Stimulated activated effector memory CD8-positive, alpha-beta T cell treated with anti-CD3 and anti-CD28 coated beads, Interleukin-12 subunit alpha, Interleukin-12 subunit beta, amount 100 ng/mL, for 72 hours (primary cell): ENCODE results near the gene ALOXE3.
A peak's percentile ranks its signal among the peaks of the same experiment; 100 is the strongest.

Experiments used
- ATAC-seq: fragments of 150-1000 bp; cut with Tn5 transposase; 2 replicates; pipeline ENCODE4 v1.10.0; 2021
- DNase-seq, 2 donors: peaks; one replicate each; pipeline ENCODE4 v3.0.0; 2021 to 2022; ENCODE audit warnings: low spot score in 2 of 2
- H3K27ac Mint-ChIP-seq: one replicate; pipeline ENCODE4 v1.8.0; 2022; ENCODE audit warnings: mild to moderate bottlenecking, mixed read lengths
- H3K36me3 Mint-ChIP-seq: one replicate; pipeline ENCODE4 v1.8.0; 2022; ENCODE audit warnings: mild to moderate bottlenecking, mixed read lengths
- H3K4me1 Mint-ChIP-seq: one replicate; pipeline ENCODE4 v1.8.0; 2022; ENCODE audit warnings: mixed read lengths
- H3K4me3 Mint-ChIP-seq: one replicate; pipeline ENCODE4 v1.8.0; 2022; ENCODE audit warnings: mild to moderate bottlenecking, mixed read lengths
- H3K9me3 Mint-ChIP-seq: one replicate; pipeline ENCODE4 v1.8.0; 2022; ENCODE audit warnings: mixed read lengths

The ALOXE3 gene

GRCh38 chr17:8158267-8159031 is 40.1 kb upstream of the ALOXE3 start:
- DNase-seq (peak; percentile 87 to 95), ATAC-seq (peak; percentile 6)
- H3K4me3 Mint-ChIP-seq: peak overlapping the region; percentile 81
- no peaks in the 10 kb centered on the region for H3K9me3 Mint-ChIP-seq
- peak overlapping the region; percentile 88 for H3K27ac Mint-ChIP-seq
- H3K4me1 Mint-ChIP-seq: peaks cover 43% of the 10 kb centered on the region
- H3K36me3 Mint-ChIP-seq: peaks cover 52% of the 10 kb centered on the region

GRCh38 chr17:8156246-8156992 is 38.1 kb upstream of the ALOXE3 start:
- no peak overlapping the region for H3K4me3 Mint-ChIP-seq
- no peaks in the 10 kb centered on the region for H3K9me3 Mint-ChIP-seq
- no peak overlapping the region for H3K27ac Mint-ChIP-seq
- peaks cover 38% of the 10 kb centered on the region for H3K4me1 Mint-ChIP-seq
- ATAC-seq: peak; percentile 85
- peak; percentile 98 to 100 for DNase-seq
- peaks cover 37% of the 10 kb centered on the region for H3K36me3 Mint-ChIP-seq

GRCh38 chr17:8155996-8156245 is 37.6 kb upstream of the ALOXE3 start:
- Mint-ChIP-seq H3K4me3 (no peak overlapping the region), H3K4me1 (peaks cover 35% of the 10 kb centered on the region), H3K9me3 (no peaks in the 10 kb centered on the region), H3K27ac (no peak overlapping the region), H3K36me3 (peaks cover 32% of the 10 kb centered on the region)
- ATAC-seq (no peak), DNase-seq (no peak)

- no peaks in the 10 kb centered on the region for H3K9me3 Mint-ChIP-seq
- no peak overlapping the region for H3K4me3 Mint-ChIP-seq
- H3K27ac Mint-ChIP-seq: no peak overlapping the region
- H3K4me1 Mint-ChIP-seq: peaks cover 30% of the 10 kb centered on the region
- H3K36me3 Mint-ChIP-seq: peaks cover 27% of the 10 kb centered on the region
- no peak for DNase-seq
- ATAC-seq: no peak
These were observed 37.1 kb upstream of the ALOXE3 start for GRCh38 chr17:8155231-8155995.

- no peak for DNase-seq
These were observed 36.4 kb upstream of the ALOXE3 start for GRCh38 chr17:8154608-8155155.

GRCh38 chr17:8153957-8154607 is 35.8 kb upstream of the ALOXE3 start:
- peaks cover 14% of the 10 kb centered on the region for H3K36me3 Mint-ChIP-seq
- DNase-seq: peak; percentile 77 to 90
- H3K4me1 Mint-ChIP-seq: peaks cover 17% of the 10 kb centered on the region
- H3K9me3 Mint-ChIP-seq: no peaks in the 10 kb centered on the region
- H3K4me3 Mint-ChIP-seq: no peak overlapping the region
- H3K27ac Mint-ChIP-seq: no peak overlapping the region
- ATAC-seq: no peak

More at GRCh38 chr17:8154608-8155155, 36.4 kb upstream of the ALOXE3 start:
- no peak overlapping the region for H3K27ac Mint-ChIP-seq
- H3K9me3 Mint-ChIP-seq: no peaks in the 10 kb centered on the region
- H3K36me3 Mint-ChIP-seq: peaks cover 20% of the 10 kb centered on the region
- H3K4me3 Mint-ChIP-seq: no peak overlapping the region
- H3K4me1 Mint-ChIP-seq: peaks cover 23% of the 10 kb centered on the region
- no peak for ATAC-seq

- DNase-seq (no peak), ATAC-seq (no peak)
- H3K4me3 Mint-ChIP-seq: no peak overlapping the region
- no peaks in the 10 kb centered on the region for H3K9me3 Mint-ChIP-seq
- H3K36me3 Mint-ChIP-seq: peaks cover 8% of the 10 kb centered on the region
- peaks cover 13% of the 10 kb centered on the region for H3K4me1 Mint-ChIP-seq
- no peak overlapping the region for H3K27ac Mint-ChIP-seq
These were observed 35.2 kb upstream of the ALOXE3 start for GRCh38 chr17:8153525-8153956.

GRCh38 chr17:8153031-8153451 is 34.7 kb upstream of the ALOXE3 start:
- peaks cover 3% of the 10 kb centered on the region for H3K36me3 Mint-ChIP-seq
- DNase-seq (no peak), ATAC-seq (no peak)
- no peak overlapping the region for H3K27ac Mint-ChIP-seq
- H3K4me1 Mint-ChIP-seq: peaks cover 13% of the 10 kb centered on the region
- no peaks in the 10 kb centered on the region for H3K9me3 Mint-ChIP-seq
- no peak overlapping the region for H3K4me3 Mint-ChIP-seq

GRCh38 chr17:8152112-8152775 is 33.9 kb upstream of the ALOXE3 start, which contains the start of gene PER1:
TSS of gene PER1 (minus strand) at chr17:8152404. CDS start at chr17:8150706, 1,698 bp downstream.
- H3K27ac Mint-ChIP-seq: no peak within 1 kb of the TSS
- no peak within 1 kb of the TSS for H3K4me3 Mint-ChIP-seq
- peaks cover 13% of the 10 kb centered on the region for H3K4me1 Mint-ChIP-seq
- peak; percentile 54 for ATAC-seq
- no peaks in the 10 kb centered on the region for H3K9me3 Mint-ChIP-seq
- DNase-seq: peak; percentile 79 to 92
- no peaks in the 10 kb centered on the region for H3K36me3 Mint-ChIP-seq

GRCh38 chr17:8151641-8152111 is 33.4 kb upstream of the ALOXE3 start:
- H3K36me3 Mint-ChIP-seq: no peaks in the 10 kb centered on the region
- ATAC-seq (no peak), DNase-seq (no peak)
- no peak overlapping the region for H3K27ac Mint-ChIP-seq
- no peak overlapping the region for H3K4me3 Mint-ChIP-seq
- H3K4me1 Mint-ChIP-seq: peaks cover 18% of the 10 kb centered on the region
- no peaks in the 10 kb centered on the region for H3K9me3 Mint-ChIP-seq

- ATAC-seq: peak; percentile 59
- no peak overlapping the region for H3K4me3 Mint-ChIP-seq
- no peaks in the 10 kb centered on the region for H3K36me3 Mint-ChIP-seq
- peak; percentile 80 to 92 for DNase-seq
- peaks cover 23% of the 10 kb centered on the region for H3K4me1 Mint-ChIP-seq
- H3K9me3 Mint-ChIP-seq: no peaks in the 10 kb centered on the region
- no peak overlapping the region for H3K27ac Mint-ChIP-seq
These were observed 32.9 kb upstream of the ALOXE3 start for GRCh38 chr17:8151120-8151640.

- ATAC-seq (no peak), DNase-seq (no peak)
- no peak overlapping the region for H3K4me3 Mint-ChIP-seq
- peak overlapping the region; percentile 50 for H3K27ac Mint-ChIP-seq
- H3K36me3 Mint-ChIP-seq: no peaks in the 10 kb centered on the region
- H3K4me1 Mint-ChIP-seq: peaks cover 27% of the 10 kb centered on the region
- H3K9me3 Mint-ChIP-seq: no peaks in the 10 kb centered on the region
These were observed 32.1 kb upstream of the ALOXE3 start for GRCh38 chr17:8150194-8151119.

- no peak overlapping the region for H3K4me3 Mint-ChIP-seq
- peak overlapping the region; percentile 50 for H3K27ac Mint-ChIP-seq
- H3K36me3 Mint-ChIP-seq: no peaks in the 10 kb centered on the region
- no peaks in the 10 kb centered on the region for H3K9me3 Mint-ChIP-seq
- ATAC-seq (no peak), DNase-seq (no peak)
- H3K4me1 Mint-ChIP-seq: peaks cover 27% of the 10 kb centered on the region
These were observed 31.3 kb upstream of the ALOXE3 start for GRCh38 chr17:8149419-8150193.
